Glutamatergic neuron (in vitro differentiated cells): Measurements from ENCODE around the gene METTL1. TPM values are rescaled to one million over a fixed set of nuclear protein-coding genes. Genes with fewer than 3 reads are reported as not detected.
A peak's percentile ranks its signal among the peaks of the same experiment; 100 is the strongest.

Source experiments
- DNase-seq: peaks from one replicate; pipeline ENCODE4 v3.0.0; 2022
- H3K27ac Mint-ChIP-seq: one replicate; pipeline ENCODE4 v1.8.0; 2020; ENCODE audit warnings: mild to moderate bottlenecking, mixed read lengths, inconsistent platforms; ENCODE audit not compliant: unreplicated experiment
- H3K27me3 Mint-ChIP-seq: one replicate; pipeline ENCODE4 v1.8.0; 2020; ENCODE audit warnings: mild to moderate bottlenecking, moderate library complexity, mixed read lengths, inconsistent platforms; ENCODE audit not compliant: unreplicated experiment
- H3K36me3 Mint-ChIP-seq: one replicate; pipeline ENCODE4 v1.8.0; 2020; ENCODE audit warnings: mild to moderate bottlenecking, mixed read lengths, inconsistent platforms; ENCODE audit not compliant: unreplicated experiment
- H3K4me1 Mint-ChIP-seq: one replicate; pipeline ENCODE4 v1.8.0; 2020; ENCODE audit warnings: mild to moderate bottlenecking, low read depth, mixed read lengths, inconsistent platforms; ENCODE audit not compliant: unreplicated experiment
- H3K4me3 Mint-ChIP-seq: one replicate; pipeline ENCODE4 v1.8.0; 2020; ENCODE audit warnings: mild to moderate bottlenecking, mixed read lengths, inconsistent platforms; ENCODE audit not compliant: unreplicated experiment
- H3K9me3 Mint-ChIP-seq: one replicate; pipeline ENCODE4 v1.8.0; 2020; ENCODE audit warnings: mild to moderate bottlenecking, moderate library complexity, mixed read lengths, inconsistent platforms; ENCODE audit not compliant: unreplicated experiment
- CTCF ChIP-seq: fragments of 200-600 bp; sonication (generic); IDR thresholded peaks from one replicate; pipeline ENCODE4 v1.5.0; 2021; ENCODE audit not compliant: partially characterized antibody, unreplicated experiment
- total RNA-seq: library from RNA; stranded (reverse); fragmentation: NEBNext Ultra II Directional; extraction: Animal tissue kit (Norgen Biotek cat#: 25700); gene quantifications from one replicate; pipeline ENCODE4 v1.2.1, GENCODE V29; 2021; ENCODE audit not compliant: unreplicated experiment

METTL1 gene
- total RNA-seq, 1 donor from 2014 or later = 9.1 TPM

GRCh38 chr12:57734591-57734990, 37.3 kb downstream of the METTL1 start:
- peaks cover 25% of the 10 kb centered on the region for H3K4me1 Mint-ChIP-seq
- peak overlapping the region; percentile 80 for H3K4me3 Mint-ChIP-seq
- H3K9me3 Mint-ChIP-seq = peaks cover 11% of the 10 kb centered on the region
- peaks cover 35% of the 10 kb centered on the region for H3K27me3 Mint-ChIP-seq
- peak overlapping the region; percentile 62 for H3K27ac Mint-ChIP-seq
- DNase-seq = no peak
- peaks cover 15% of the 10 kb centered on the region for H3K36me3 Mint-ChIP-seq
- no peak for TF ChIP-seq CTCF

- Mint-ChIP-seq H3K27ac (no peak overlapping the region), H3K9me3 (peaks cover 8% of the 10 kb centered on the region), H3K4me3 (peak overlapping the region; percentile 80), H3K36me3 (peaks cover 15% of the 10 kb centered on the region), H3K4me1 (peaks cover 19% of the 10 kb centered on the region), H3K27me3 (peaks cover 33% of the 10 kb centered on the region)
- TF ChIP-seq CTCF = no peak
- no peak for DNase-seq
These were observed 38.0 kb downstream of the METTL1 start for GRCh38 chr12:57733928-57734327.

GRCh38 chr12:57732726-57733593, 38.9 kb downstream of the METTL1 start:
- Mint-ChIP-seq H3K4me3 (no peak overlapping the region), H3K36me3 (peaks cover 21% of the 10 kb centered on the region), H3K9me3 (peaks cover 13% of the 10 kb centered on the region), H3K27me3 (peaks cover 36% of the 10 kb centered on the region), H3K27ac (no peak overlapping the region), H3K4me1 (peaks cover 19% of the 10 kb centered on the region)
- no peak for DNase-seq
- TF ChIP-seq CTCF = no peak

- H3K36me3 Mint-ChIP-seq = peaks cover 25% of the 10 kb centered on the region
- H3K4me3 Mint-ChIP-seq = no peak overlapping the region
- H3K27ac Mint-ChIP-seq = no peak overlapping the region
- H3K27me3 Mint-ChIP-seq = peaks cover 41% of the 10 kb centered on the region
- H3K9me3 Mint-ChIP-seq = peaks cover 16% of the 10 kb centered on the region
- H3K4me1 Mint-ChIP-seq = peaks cover 22% of the 10 kb centered on the region
- no peak for TF ChIP-seq CTCF
- DNase-seq = no peak
These were observed 39.6 kb downstream of the METTL1 start for GRCh38 chr12:57732270-57732669.

- peaks cover 25% of the 10 kb centered on the region for H3K36me3 Mint-ChIP-seq
- DNase-seq = no peak
- H3K27me3 Mint-ChIP-seq = peaks cover 38% of the 10 kb centered on the region
- H3K9me3 Mint-ChIP-seq = peaks cover 16% of the 10 kb centered on the region
- no peak overlapping the region for H3K27ac Mint-ChIP-seq
- H3K4me3 Mint-ChIP-seq = no peak overlapping the region
- no peak for TF ChIP-seq CTCF
- peaks cover 18% of the 10 kb centered on the region for H3K4me1 Mint-ChIP-seq
These were observed 40.4 kb downstream of the METTL1 start for GRCh38 chr12:57731411-57732080.
